ENCODE results near the gene ACP2. TPM values are rescaled to one million over a fixed set of nuclear protein-coding genes. Genes with fewer than 3 reads are reported as not detected.

The ACP2 gene
- polyA plus RNA-seq, 1 of the 3 experiments (the other 2 are of a cell fraction): 17.5 TPM

DNA sequence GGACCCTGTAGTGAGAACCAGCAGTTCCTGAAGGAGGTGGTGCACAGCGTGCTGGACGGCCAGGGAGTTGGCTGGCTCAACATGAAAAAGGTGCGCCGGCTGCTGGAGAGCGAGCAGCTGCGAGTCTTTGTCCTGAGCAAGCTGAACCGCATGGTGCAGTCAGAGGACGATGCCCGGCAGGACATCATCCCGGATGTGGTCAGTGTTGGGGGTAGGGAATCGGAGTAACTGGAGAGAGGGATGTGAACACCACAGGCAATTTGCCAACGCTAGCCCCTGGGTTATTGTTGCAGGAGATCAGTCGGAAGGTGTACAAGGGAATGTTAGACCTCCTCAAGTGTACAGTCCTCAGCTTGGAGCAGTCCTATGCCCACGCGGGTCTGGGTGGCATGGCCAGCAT is 41.2 kb upstream of the ACP2 start:
- Histone ChIP-seq H3K9me2 (no peaks in the 10 kb centered on the region), H3K27me3 (ENCODE audit: insufficient read depth) (no peaks in the 10 kb centered on the region), H2AFZ (ENCODE audit: low read depth) (no peak overlapping the region), H3K79me2 (ENCODE audit: insufficient read depth) (no peaks in the 10 kb centered on the region), H3K4me2 (no peak overlapping the region), H3K9ac (no peak overlapping the region), H3K27ac (ENCODE audit: low read depth in 2 of 2, low read length in 1 of 2) (no peak overlapping the region), H4K20me1 (ENCODE audit: insufficient read depth) (no peaks in the 10 kb centered on the region), H3K9me3 (no peaks in the 10 kb centered on the region), H3K4me3 (ENCODE audit: low read depth in 2 of 2, low read length in 1 of 2) (no peak overlapping the region), H3F3A (replicated peaks; ENCODE audit: insufficient read depth) (no peaks in the 10 kb centered on the region), H3K36me3 (replicated peaks in 1 of 2; ENCODE audit: control insufficient read depth in 1 of 2, insufficient read depth in 2 of 2, low read length in 1 of 2) (peaks cover 29 to 69% of the 10 kb centered on the region in 2 experiments), H3K4me1 (ENCODE audit: control insufficient read depth in 1 of 2, insufficient read depth in 2 of 2, low read depth in 1 of 2, low read length in 1 of 2) (no peaks in the 10 kb centered on the region)
- ChIA-PET POLR2A (interaction anchor here (0.6 kb wide), 1 partner anchor 17 kb away, joined by 3 read pairs; no protein-coding TSS in a partner anchor), CTCF (interaction anchor here (1.0 to 1.2 kb wide), 2 partner anchors 32 to 65 kb away, joined by 3 read pairs; partner anchors contain the start of gene NR1H3)
- DNase-seq: no peak
- no peak for TF ChIP-seq TEAD4 (IDR thresholded peaks at IDR 0.05; ENCODE audit: borderline replicate concordance, insufficient read depth)
- TF ChIP-seq NFIC (IDR thresholded peaks at IDR 0.05; ENCODE audit: borderline replicate concordance): no peak
- TF ChIP-seq, protein P1, sequence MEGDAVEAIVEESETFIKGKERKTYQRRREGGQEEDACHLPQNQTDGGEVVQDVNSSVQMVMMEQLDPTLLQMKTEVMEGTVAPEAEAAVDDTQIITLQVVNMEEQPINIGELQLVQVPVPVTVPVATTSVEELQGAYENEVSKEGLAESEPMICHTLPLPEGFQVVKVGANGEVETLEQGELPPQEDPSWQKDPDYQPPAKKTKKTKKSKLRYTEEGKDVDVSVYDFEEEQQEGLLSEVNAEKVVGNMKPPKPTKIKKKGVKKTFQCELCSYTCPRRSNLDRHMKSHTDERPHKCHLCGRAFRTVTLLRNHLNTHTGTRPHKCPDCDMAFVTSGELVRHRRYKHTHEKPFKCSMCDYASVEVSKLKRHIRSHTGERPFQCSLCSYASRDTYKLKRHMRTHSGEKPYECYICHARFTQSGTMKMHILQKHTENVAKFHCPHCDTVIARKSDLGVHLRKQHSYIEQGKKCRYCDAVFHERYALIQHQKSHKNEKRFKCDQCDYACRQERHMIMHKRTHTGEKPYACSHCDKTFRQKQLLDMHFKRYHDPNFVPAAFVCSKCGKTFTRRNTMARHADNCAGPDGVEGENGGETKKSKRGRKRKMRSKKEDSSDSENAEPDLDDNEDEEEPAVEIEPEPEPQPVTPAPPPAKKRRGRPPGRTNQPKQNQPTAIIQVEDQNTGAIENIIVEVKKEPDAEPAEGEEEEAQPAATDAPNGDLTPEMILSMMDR (IDR thresholded peaks at IDR 0.05): no peak
- WGBS (ENCODE audit: low lambda C conversion rate): 97% methylated on average over 13 of the region's 15 CpGs

DNA sequence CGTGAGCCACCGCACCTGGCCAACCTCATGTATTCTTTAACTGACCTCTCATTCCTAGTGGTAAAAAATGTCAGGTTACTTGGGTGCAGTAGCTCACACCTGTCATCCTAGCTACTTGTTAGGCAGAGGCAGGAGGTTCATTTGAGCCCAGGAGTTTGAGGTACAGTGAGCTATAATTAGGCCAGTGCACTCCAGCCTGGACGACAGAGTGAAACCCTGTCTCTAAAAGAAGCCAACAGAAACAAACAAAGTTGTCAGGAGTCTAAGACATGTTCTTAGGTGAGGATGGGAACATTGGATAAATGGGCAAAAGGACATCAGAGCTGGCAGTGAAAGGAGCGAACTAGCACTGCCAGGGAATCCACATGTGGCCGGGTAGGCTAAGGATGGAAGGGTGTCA is 39.5 kb upstream of the ACP2 start:
- Histone ChIP-seq H3K4me3 (ENCODE audit: low read depth in 2 of 2, low read length in 1 of 2) (no peak overlapping the region), H3K27me3 (ENCODE audit: insufficient read depth) (no peaks in the 10 kb centered on the region), H3K36me3 (replicated peaks in 1 of 2; ENCODE audit: control insufficient read depth in 1 of 2, insufficient read depth in 2 of 2, low read length in 1 of 2) (peaks cover 29 to 77% of the 10 kb centered on the region in 2 experiments), H3K9me2 (no peaks in the 10 kb centered on the region), H3K4me2 (no peak overlapping the region), H3K9me3 (no peaks in the 10 kb centered on the region), H3K79me2 (ENCODE audit: insufficient read depth) (no peaks in the 10 kb centered on the region), H3F3A (replicated peaks; ENCODE audit: insufficient read depth) (no peaks in the 10 kb centered on the region), H3K4me1 (ENCODE audit: control insufficient read depth in 1 of 2, insufficient read depth in 2 of 2, low read depth in 1 of 2, low read length in 1 of 2) (no peaks in the 10 kb centered on the region), H4K20me1 (ENCODE audit: insufficient read depth) (no peaks in the 10 kb centered on the region), H3K27ac (ENCODE audit: low read depth in 2 of 2, low read length in 1 of 2) (no peak overlapping the region), H3K9ac (no peak overlapping the region), H2AFZ (ENCODE audit: low read depth) (no peak overlapping the region)
- TF ChIP-seq MEF2A (IDR thresholded peaks at IDR 0.05; ENCODE audit: borderline replicate concordance, low read depth): no peak
- no peak for TF ChIP-seq TAF1 (IDR thresholded peaks at IDR 0.05; ENCODE audit: borderline replicate concordance, low read depth, low read length)
- TF ChIP-seq, protein P1 (IDR thresholded peaks at IDR 0.05): no peak
- TF ChIP-seq GABPA (IDR thresholded peaks at IDR 0.05; ENCODE audit: low read depth): no peak
- no peak for TF ChIP-seq RAD21 (IDR thresholded peaks at IDR 0.05; ENCODE audit: low read length)
- no peak for TF ChIP-seq NFIC (IDR thresholded peaks at IDR 0.05; ENCODE audit: borderline replicate concordance)
- TF ChIP-seq RFX5 (IDR thresholded peaks at IDR 0.05; ENCODE audit: low read length): no peak
- no peak for TF ChIP-seq SMC3 (IDR thresholded peaks at IDR 0.05; ENCODE audit: low read depth, low read length)
- TF ChIP-seq TCF12 (IDR thresholded peaks at IDR 0.05): no peak
- no peak for TF ChIP-seq EZH2phosphoT487 (IDR thresholded peaks at IDR 0.05; ENCODE audit: borderline replicate concordance, low read depth)
- TF ChIP-seq TEAD4 (IDR thresholded peaks at IDR 0.05; ENCODE audit: borderline replicate concordance, insufficient read depth): no peak
- TF ChIP-seq, protein P2, sequence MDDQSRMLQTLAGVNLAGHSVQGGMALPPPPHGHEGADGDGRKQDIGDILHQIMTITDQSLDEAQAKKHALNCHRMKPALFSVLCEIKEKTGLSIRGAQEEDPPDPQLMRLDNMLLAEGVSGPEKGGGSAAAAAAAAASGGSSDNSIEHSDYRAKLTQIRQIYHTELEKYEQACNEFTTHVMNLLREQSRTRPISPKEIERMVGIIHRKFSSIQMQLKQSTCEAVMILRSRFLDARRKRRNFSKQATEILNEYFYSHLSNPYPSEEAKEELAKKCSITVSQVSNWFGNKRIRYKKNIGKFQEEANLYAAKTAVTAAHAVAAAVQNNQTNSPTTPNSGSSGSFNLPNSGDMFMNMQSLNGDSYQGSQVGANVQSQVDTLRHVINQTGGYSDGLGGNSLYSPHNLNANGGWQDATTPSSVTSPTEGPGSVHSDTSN (IDR thresholded peaks at IDR 0.05): no peak
- no peak for TF ChIP-seq RCOR1 (IDR thresholded peaks at IDR 0.05; ENCODE audit: low read length)
- POLR2A ChIA-PET: no interaction called here
- no peak for DNase-seq
- 91% methylated on average over 5 of the region's 5 CpGs for WGBS (ENCODE audit: low lambda C conversion rate)
- CTCF ChIA-PET: no interaction called here

Measured in SK-N-SH (cell line).